ENCODE data around the gene KYNU. TPM values are rescaled to one million over a fixed set of nuclear protein-coding genes. Genes with fewer than 3 reads are reported as not detected.

Gene KYNU
- total and polyA plus RNA-seq, 9 of the 15 experiments (the other 6 are each of a cell fraction or from before 2014, with no cell fraction given), result 2.6 to 11.6 (median 7.2) TPM

GRCh38 chr2:143081616-143082015 lies 204.2 kb downstream of the KYNU start (continued):
- TF ChIP-seq HDAC6 (IDR thresholded peaks at IDR 0.05; ENCODE audit: low read depth, low read length), result no peak
- no peak for TF ChIP-seq ASH1L (IDR thresholded peaks at IDR 0.05; ENCODE audit: borderline replicate concordance, low read depth, partially characterized antibody)
- no peak for TF ChIP-seq NRF1 (conservative IDR thresholded peaks at IDR 0.05 in 1 of 2, IDR thresholded peaks at IDR 0.05 in 1 of 2)
- TF ChIP-seq SMARCA4 (IDR thresholded peaks at IDR 0.05), result no peak
- no peak for TF ChIP-seq BDP1 (IDR thresholded peaks at IDR 0.05; ENCODE audit: insufficient read depth, insufficient read length)

GRCh38 chr2:143083636-143084035 lies 206.2 kb downstream of the KYNU start:
- Histone ChIP-seq H3K9me3 (replicated peaks; ENCODE audit: control insufficient read depth, insufficient read depth, low read depth, low read length) (no peaks in the 10 kb centered on the region), H4K20me1 (replicated peaks; ENCODE audit: control insufficient read depth, insufficient read depth, low read length) (no peaks in the 10 kb centered on the region), H3K4me2 (ENCODE audit: insufficient read depth, low read length) (no peak overlapping the region), H2AFZ (ENCODE audit: low read depth, low read length) (no peak overlapping the region), H3K4me1 (replicated peaks in 1 of 2; ENCODE audit: control insufficient read depth in 2 of 2, insufficient read depth in 2 of 2, low read length in 2 of 2) (no peaks in the 10 kb centered on the region), H3K9ac (ENCODE audit: insufficient read depth in 1 of 2, low read depth in 2 of 2, low read length in 2 of 2) (no peak overlapping the region), H3K36me3 (ENCODE audit: control insufficient read depth, insufficient read depth, low read length) (no peaks in the 10 kb centered on the region), H3K27ac (ENCODE audit: extremely low read depth, low read depth, low read length) (no peak overlapping the region), H3K27me3 (ENCODE audit: control insufficient read depth in 2 of 2, insufficient read depth in 2 of 2, low read length in 2 of 2) (no peaks in the 10 kb centered on the region), H3K79me2 (ENCODE audit: control insufficient read depth, insufficient read depth, low read length) (no peaks in the 10 kb centered on the region), H3K4me3 (no peak overlapping the region), H3K9me1 (ENCODE audit: control insufficient read depth, insufficient read depth, low read length) (no peaks in the 10 kb centered on the region)
- ChIA-PET POLR2A (no interaction called here), CTCF (ENCODE audit: low intra/inter-chr PET ratio) (no interaction called here)
- no TSS peak for BruUV-seq (replicated peaks)
- intact Hi-C loops (cut with micrococcal nuclease), result no loop called here
- WGBS (ENCODE audit: insufficient coverage, low coverage, missing lambda C conversion rate), result 0% methylated on average over 2 of the region's 2 CpGs
- no peak for ATAC-seq
- TF ChIP-seq ZNF23 (CRISPR knock-in tag; IDR thresholded peaks at IDR 0.05) (no peak), PTRF (tag; IDR thresholded peaks at IDR 0.05) (no peak), ELF4 (CRISPR knock-in tag; IDR thresholded peaks at IDR 0.05) (no peak), NR3C1 (CRISPR knock-in tag; IDR thresholded peaks at IDR 0.05) (no peak)
- in situ Hi-C loops (cut with MboI), result no loop called here
- no peak for DNase-seq (ENCODE audit: extremely low read depth in 1 of 4, low spot score in 3 of 4)
- FAIRE-seq, result no peak

All from K562 (cell line).